Measurements from ENCODE around the gene IFNE.

DNA sequence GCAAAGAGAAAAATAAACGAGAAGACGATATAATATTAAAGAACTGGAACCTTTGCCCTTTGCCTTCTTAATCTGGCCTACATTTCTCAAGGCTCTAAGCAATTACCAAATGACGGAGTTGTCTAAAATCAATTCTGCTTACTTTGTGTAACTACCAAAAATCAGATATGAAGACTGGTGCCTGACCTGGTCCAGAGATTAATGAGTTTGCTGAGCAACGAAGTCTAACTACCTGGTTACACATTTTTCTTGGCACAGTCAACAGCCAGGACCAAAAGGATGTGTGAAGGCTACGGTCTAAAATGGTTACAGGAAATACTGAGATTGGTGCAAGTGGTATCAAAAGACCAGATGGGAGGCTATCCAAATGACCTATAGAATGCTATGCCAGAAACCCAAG is 17.8 kb upstream of the IFNE start:
- TF ChIP-seq ARNT (IDR thresholded peaks at IDR 0.05) = no peak
- TF ChIP-seq ZNF384 (IDR thresholded peaks at IDR 0.05) = no peak
- no peak for TF ChIP-seq BHLHE40 (IDR thresholded peaks at IDR 0.05; ENCODE audit: borderline replicate concordance)
- TF ChIP-seq SP1 (IDR thresholded peaks at IDR 0.05) = no peak
- TF ChIP-seq ELF4 (IDR thresholded peaks at IDR 0.05) = no peak
- no peak for TF ChIP-seq SUZ12 (IDR thresholded peaks at IDR 0.05)
- TF ChIP-seq, protein P1, sequence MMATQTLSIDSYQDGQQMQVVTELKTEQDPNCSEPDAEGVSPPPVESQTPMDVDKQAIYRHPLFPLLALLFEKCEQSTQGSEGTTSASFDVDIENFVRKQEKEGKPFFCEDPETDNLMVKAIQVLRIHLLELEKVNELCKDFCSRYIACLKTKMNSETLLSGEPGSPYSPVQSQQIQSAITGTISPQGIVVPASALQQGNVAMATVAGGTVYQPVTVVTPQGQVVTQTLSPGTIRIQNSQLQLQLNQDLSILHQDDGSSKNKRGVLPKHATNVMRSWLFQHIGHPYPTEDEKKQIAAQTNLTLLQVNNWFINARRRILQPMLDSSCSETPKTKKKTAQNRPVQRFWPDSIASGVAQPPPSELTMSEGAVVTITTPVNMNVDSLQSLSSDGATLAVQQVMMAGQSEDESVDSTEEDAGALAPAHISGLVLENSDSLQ (IDR thresholded peaks at IDR 0.05) = no peak
- no peak for TF ChIP-seq LEF1 (IDR thresholded peaks at IDR 0.05; ENCODE audit: borderline replicate concordance)
- no peak for TF ChIP-seq HDGF (IDR thresholded peaks at IDR 0.05; ENCODE audit: borderline replicate concordance)
- no peak for TF ChIP-seq FOXM1 (IDR thresholded peaks at IDR 0.05; ENCODE audit: borderline replicate concordance)
- no peak for TF ChIP-seq FOXA1 (IDR thresholded peaks at IDR 0.05)
